ENCODE results near the gene ATP11A. TPM values are rescaled to one million over a fixed set of nuclear protein-coding genes. Genes with fewer than 3 reads are reported as not detected.

Gene ATP11A
- total and polyA plus RNA-seq, 2 donors (not counting 3 experiments of a cell fraction or from before 2014, with no cell fraction given): 16.5 to 88.1 TPM

DNA sequence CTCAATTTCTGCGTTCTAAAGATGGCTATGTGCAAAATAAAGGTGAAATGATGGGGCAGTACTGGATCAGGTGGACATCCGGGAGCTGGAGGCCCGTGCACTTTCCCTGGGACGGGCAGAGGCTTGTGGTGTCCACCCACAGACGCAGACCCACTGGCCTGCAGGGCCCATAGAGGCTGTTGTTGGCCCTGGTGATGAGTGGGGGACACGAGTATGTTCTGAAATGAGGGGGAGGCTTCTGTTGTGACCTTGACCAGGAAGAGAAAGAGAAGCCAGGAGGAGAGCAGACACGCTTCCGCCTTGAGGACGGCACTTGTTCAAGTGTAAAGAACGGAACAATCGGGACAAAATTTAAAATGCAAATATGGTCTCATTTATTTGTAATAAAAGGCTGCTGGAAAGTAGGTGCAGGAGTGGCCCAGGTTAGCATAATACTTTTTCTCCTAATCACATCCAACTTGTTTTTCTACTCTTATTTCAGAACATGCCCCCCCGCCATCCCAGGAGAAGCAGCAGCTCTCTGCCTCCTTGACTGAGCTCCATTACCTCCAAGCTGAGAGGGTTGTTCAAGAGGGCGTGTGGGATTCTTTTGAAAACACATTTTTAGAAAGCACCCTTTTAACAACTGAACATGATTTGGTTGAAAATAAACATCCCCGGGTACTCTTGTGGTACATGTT lies 27.1 kb downstream of the ATP11A start:
- H2AFZ ChIP-seq (ENCODE audit: low read depth, low read length): no peak overlapping the region
- no peaks in the 10 kb centered on the region for H4K20me1 ChIP-seq (replicated peaks; ENCODE audit: control insufficient read depth, extremely low read depth, insufficient read depth, low read length)
- H3K9me3 ChIP-seq (replicated peaks; ENCODE audit: control insufficient read depth, insufficient read depth, low read length): no peaks in the 10 kb centered on the region
- no peaks in the 10 kb centered on the region for H3K36me3 ChIP-seq (ENCODE audit: control insufficient read depth in 2 of 2, extremely low read depth in 1 of 2, insufficient read depth in 2 of 2, low read length in 2 of 2)
- H3K27me3 ChIP-seq (ENCODE audit: control insufficient read depth in 2 of 2, insufficient read depth in 2 of 2, low read length in 2 of 2): no peaks in the 10 kb centered on the region
- POLR2A ChIA-PET: no interaction called here
- H3K9ac ChIP-seq (replicated peaks; ENCODE audit: extremely low read depth, insufficient read depth, low read length): no peak overlapping the region
- FAIRE-seq (no peak), DNase-seq (ENCODE audit: low read depth, low spot score) (no peak)
- no peak overlapping the region for H3K4me2 ChIP-seq (ENCODE audit: insufficient read depth, low read length)
- no peak overlapping the region for H3K27ac ChIP-seq (ENCODE audit: insufficient read depth, low read depth, low read length)
- H3K4me3 ChIP-seq (replicated peaks in 1 of 3; ENCODE audit: insufficient read depth in 1 of 3, low read depth in 1 of 3, low read length in 3 of 3): no peak overlapping the region
- BruUV-seq (replicated peaks): no TSS peak
- peaks cover 23% of the 10 kb centered on the region for H3K79me2 ChIP-seq (ENCODE audit: control insufficient read depth, insufficient read depth, low read length)
- H3K4me1 ChIP-seq (ENCODE audit: control insufficient read depth, extremely low read depth, insufficient read depth, low read length): peaks cover 26% of the 10 kb centered on the region
- intact Hi-C loops (cut with micrococcal nuclease) (no loop called here), dilution Hi-C loops (cut with MboI; ENCODE audit: extremely low pct_ligation_motif_present, low sequenced_read_pairs) (no loop called here)
- no peaks in the 10 kb centered on the region for H3K9me1 ChIP-seq (replicated peaks; ENCODE audit: control insufficient read depth, extremely low read depth, insufficient read depth, low read length)
- CTCF ChIA-PET: interaction anchor here (0.6 kb wide), 1 partner anchor 105 kb away, joined by 5 read pairs; no protein-coding TSS in a partner anchor
- TF ChIP-seq MYC (IDR thresholded peaks at IDR 0.05; ENCODE audit: low read depth, low read length) (no peak), FOS (IDR thresholded peaks at IDR 0.05; ENCODE audit: borderline replicate concordance, insufficient read depth, low read length) (no peak), JUN (IDR thresholded peaks at IDR 0.05; ENCODE audit: borderline replicate concordance, insufficient read depth, insufficient read length, low read depth) (no peak), POLR2AphosphoS5 (IDR thresholded peaks at IDR 0.05; ENCODE audit: insufficient read depth, low read depth, low read length) (no peak), GATA2 (IDR thresholded peaks at IDR 0.05; ENCODE audit: insufficient read depth, insufficient read length, low read depth, low read length) (no peak), POLR2A (IDR thresholded peaks at IDR 0.05; ENCODE audit: low read depth, low read length) (no peak), EZH2 (IDR thresholded peaks at IDR 0.05; ENCODE audit: borderline replicate concordance, low read depth, low read length, severe bottlenecking) (no peak)
- TF ChIP-seq, protein P1, sequence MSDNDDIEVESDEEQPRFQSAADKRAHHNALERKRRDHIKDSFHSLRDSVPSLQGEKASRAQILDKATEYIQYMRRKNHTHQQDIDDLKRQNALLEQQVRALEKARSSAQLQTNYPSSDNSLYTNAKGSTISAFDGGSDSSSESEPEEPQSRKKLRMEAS (IDR thresholded peaks at IDR 0.05; ENCODE audit: insufficient read depth, insufficient read length): no peak
- TF ChIP-seq, protein P2, sequence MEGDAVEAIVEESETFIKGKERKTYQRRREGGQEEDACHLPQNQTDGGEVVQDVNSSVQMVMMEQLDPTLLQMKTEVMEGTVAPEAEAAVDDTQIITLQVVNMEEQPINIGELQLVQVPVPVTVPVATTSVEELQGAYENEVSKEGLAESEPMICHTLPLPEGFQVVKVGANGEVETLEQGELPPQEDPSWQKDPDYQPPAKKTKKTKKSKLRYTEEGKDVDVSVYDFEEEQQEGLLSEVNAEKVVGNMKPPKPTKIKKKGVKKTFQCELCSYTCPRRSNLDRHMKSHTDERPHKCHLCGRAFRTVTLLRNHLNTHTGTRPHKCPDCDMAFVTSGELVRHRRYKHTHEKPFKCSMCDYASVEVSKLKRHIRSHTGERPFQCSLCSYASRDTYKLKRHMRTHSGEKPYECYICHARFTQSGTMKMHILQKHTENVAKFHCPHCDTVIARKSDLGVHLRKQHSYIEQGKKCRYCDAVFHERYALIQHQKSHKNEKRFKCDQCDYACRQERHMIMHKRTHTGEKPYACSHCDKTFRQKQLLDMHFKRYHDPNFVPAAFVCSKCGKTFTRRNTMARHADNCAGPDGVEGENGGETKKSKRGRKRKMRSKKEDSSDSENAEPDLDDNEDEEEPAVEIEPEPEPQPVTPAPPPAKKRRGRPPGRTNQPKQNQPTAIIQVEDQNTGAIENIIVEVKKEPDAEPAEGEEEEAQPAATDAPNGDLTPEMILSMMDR (IDR thresholded peaks at IDR 0.05; ENCODE audit: extremely low read depth in 1 of 2, insufficient read depth in 1 of 2, low read depth in 1 of 2, low read length in 2 of 2): no peak

Data from endothelial cell of umbilical vein (primary cell).